AG04450 (cell line): ENCODE data around the gene COG5. TPM values are rescaled to one million over a fixed set of nuclear protein-coding genes. Genes with fewer than 3 reads are reported as not detected.

Experiments
- CTCF ChIA-PET: fragments of 300-600, 350-600 bp; formaldehyde crosslinking; extraction: SDS; loops from one replicate; lab custom pipeline; 2022; ENCODE audit warnings: antibody characterized with exemption, inconsistent platforms; lab: Charles Lee
- POLR2A ChIA-PET: fragments of 350-600 bp; formaldehyde crosslinking; extraction: SDS; loops from one replicate; lab custom pipeline; 2021; ENCODE audit warnings: antibody characterized with exemption, inconsistent platforms; lab: Yijun Ruan, JAX
- DNase-seq: peaks from one replicate; pipeline ENCODE4 v3.0.0-alpha.2; 2011; ENCODE audit warnings: low read depth, low spot score
- H3K27ac ChIP-seq: one replicate; pipeline ENCODE4 v1.5.1; 2012; ENCODE audit warnings: low read depth, low read length, control low read depth
- H3K27me3 ChIP-seq: one replicate; pipeline ENCODE4 v1.6.0; 2012; ENCODE audit warnings: low read length; ENCODE audit not compliant: control insufficient read depth, insufficient read depth
- H3K4me3 ChIP-seq: 2 replicates; pipeline ENCODE4 v1.5.1; 2011; ENCODE audit warnings: mild to moderate bottlenecking, low read depth, low read length, control low read depth
- H3K9me3 ChIP-seq: 2 replicates; pipeline ENCODE4 v1.5.1; 2012; ENCODE audit warnings: low read length; ENCODE audit not compliant: control insufficient read depth, insufficient read depth
- CTCF ChIP-seq: IDR thresholded peaks from 2 replicates; pipeline ENCODE4 v1.5.1; 2011; ENCODE audit warnings: low read depth, low read length, control low read depth, inconsistent platforms
- polyA plus RNA-seq: library from polyadenylated mRNA; depleted of rRNA; stranded (reverse); fragments of >200 nt; gene quantifications from 2 replicates; pipeline ENCODE4 v1.2.3, GENCODE V29; 2011

Gene COG5
- polyA plus RNA-seq, 1 experiment = 55.2 TPM

- Histone ChIP-seq H3K4me3 (no peak overlapping the region), H3K27me3 (no peaks in the 10 kb centered on the region), H3K9me3 (no peaks in the 10 kb centered on the region), H3K27ac (no peak overlapping the region)
- peak; percentile 50 for DNase-seq
- TF ChIP-seq CTCF = peak; percentile 91
- ChIA-PET CTCF (interaction anchor here (0.5 to 3.6 kb wide), 37 partner anchors 9 to 426 kb away, joined by 3 to 75 read pairs (median 4); partner anchors contain the start of gene CBLL1), POLR2A (interaction anchor here (0.7 kb wide), 1 partner anchor 281 kb away, joined by 3 read pairs; no protein-coding TSS in a partner anchor)
These were observed 100.3 kb downstream of the COG5 start for GRCh38 chr7:107463139-107464078.

- ChIA-PET POLR2A (no interaction called here), CTCF (interaction anchor here (0.9 to 3.6 kb wide), 6 partner anchors 76 to 413 kb away, joined by 3 to 75 read pairs (median 32); partner anchors contain the start of gene CBLL1)
- no peaks in the 10 kb centered on the region; the same call in 1 of the 2 replicates for H3K9me3 ChIP-seq
- no peak for DNase-seq
- no peak for TF ChIP-seq CTCF
- H3K27me3 ChIP-seq = no peaks in the 10 kb centered on the region
- no peak overlapping the region for H3K4me3 ChIP-seq
- no peak overlapping the region for H3K27ac ChIP-seq
These were observed 101.7 kb downstream of the COG5 start for GRCh38 chr7:107461938-107462533.

GRCh38 chr7:107453388-107453787 lies 110.3 kb downstream of the COG5 start:
- POLR2A ChIA-PET = no interaction called here
- H3K27ac ChIP-seq = no peak overlapping the region
- no peak overlapping the region for H3K4me3 ChIP-seq
- CTCF ChIA-PET = no interaction called here
- no peak for DNase-seq
- no peak for TF ChIP-seq CTCF
- H3K27me3 ChIP-seq = no peaks in the 10 kb centered on the region
- H3K9me3 ChIP-seq = no peaks in the 10 kb centered on the region; the same call in 1 of the 2 replicates

GRCh38 chr7:107450970-107451369 lies 112.8 kb downstream of the COG5 start:
- H3K4me3 ChIP-seq = no peak overlapping the region
- H3K27ac ChIP-seq = no peak overlapping the region
- DNase-seq = no peak
- no peaks in the 10 kb centered on the region for H3K9me3 ChIP-seq
- no peaks in the 10 kb centered on the region for H3K27me3 ChIP-seq
- ChIA-PET POLR2A (no interaction called here), CTCF (interaction anchor here (1.3 kb wide), 1 partner anchor 12 kb away, joined by 4 read pairs; no protein-coding TSS in a partner anchor)
- no peak for TF ChIP-seq CTCF
